ENCODE data around the gene GRIK2. TPM values are rescaled to one million over a fixed set of nuclear protein-coding genes. Genes with fewer than 3 reads are reported as not detected.
A peak's percentile ranks its signal among the peaks of the same experiment; 100 is the strongest.

GRIK2 gene
- total RNA-seq, 1 donor from 2014 or later, result 14.3 TPM

DNA sequence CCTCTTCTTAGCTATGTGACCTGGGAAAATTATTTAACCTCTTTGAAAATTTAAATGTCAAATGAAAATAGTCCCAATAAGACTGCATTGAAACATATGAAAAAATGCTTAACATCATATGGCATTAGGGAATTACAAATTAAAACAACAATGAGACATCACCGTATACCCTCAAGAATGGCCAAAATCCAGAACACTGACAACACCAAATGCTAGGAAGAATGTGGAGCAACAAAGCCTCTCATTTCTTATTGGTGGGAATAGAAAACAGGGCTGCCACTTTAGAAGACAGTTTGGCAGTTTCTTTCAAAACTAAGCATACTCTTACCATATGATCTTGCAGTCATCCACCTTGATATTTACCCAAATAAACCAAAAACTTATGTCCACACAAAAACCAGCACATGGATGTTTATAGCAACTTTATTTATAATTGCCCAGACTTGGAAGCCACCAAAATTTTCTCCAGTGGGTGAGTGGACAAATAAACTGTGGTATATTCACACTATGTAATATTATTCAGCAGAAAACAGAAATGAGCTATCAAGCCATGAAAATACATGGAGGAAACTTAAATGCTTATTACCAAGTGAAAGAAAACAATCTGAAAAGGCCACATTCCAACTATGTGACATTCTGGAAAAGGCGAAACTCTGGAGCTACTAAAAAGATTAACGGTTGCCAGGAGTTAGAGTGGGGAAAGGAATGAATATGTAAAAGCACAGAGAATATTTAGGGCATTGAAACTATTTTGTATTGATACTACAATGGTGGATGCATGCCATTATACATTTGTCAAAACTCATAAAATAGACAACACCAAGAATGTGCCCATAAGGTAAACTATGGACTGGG, 459.9 kb downstream of the GRIK2 start:
- no peak for DNase-seq (ENCODE audit: low read depth)

GRCh38 chr6:101876431-101876830, 482.9 kb downstream of the GRIK2 start:
- no peak for DNase-seq (ENCODE audit: low read depth)

- DNase-seq (ENCODE audit: low read depth), result no peak
Measured at GRCh38 chr6:101878554-101879276, 485.2 kb downstream of the GRIK2 start.

GRCh38 chr6:101879782-101880181, 486.3 kb downstream of the GRIK2 start:
- no peak for DNase-seq (ENCODE audit: low read depth)

GRCh38 chr6:101883505-101883904, 490.0 kb downstream of the GRIK2 start:
- DNase-seq (ENCODE audit: low read depth), result peak; percentile 7

DNA sequence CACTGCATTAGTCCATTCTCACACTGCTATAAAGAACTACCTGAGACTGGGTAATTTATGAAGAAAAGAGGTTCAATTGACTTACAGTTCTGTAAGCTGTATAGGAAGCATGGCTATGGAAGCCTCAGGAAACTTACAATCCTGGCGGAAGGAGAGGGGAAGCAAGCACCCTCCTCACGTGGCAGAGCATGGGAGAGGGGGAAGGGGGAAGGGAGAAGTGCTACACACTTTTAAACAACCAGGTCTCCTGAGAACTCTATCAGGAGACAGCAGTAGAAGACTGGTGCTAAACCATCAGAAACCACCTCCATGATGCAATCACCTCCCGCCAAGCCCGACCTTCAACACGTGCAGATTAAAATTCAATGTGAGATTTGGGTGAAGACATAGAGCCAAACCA, 494.0 kb downstream of the GRIK2 start:
- DNase-seq (ENCODE audit: low read depth), result no peak

- DNase-seq (ENCODE audit: low read depth), result no peak
Measured at GRCh38 chr6:101907356-101908217, 514.1 kb downstream of the GRIK2 start.

DNA sequence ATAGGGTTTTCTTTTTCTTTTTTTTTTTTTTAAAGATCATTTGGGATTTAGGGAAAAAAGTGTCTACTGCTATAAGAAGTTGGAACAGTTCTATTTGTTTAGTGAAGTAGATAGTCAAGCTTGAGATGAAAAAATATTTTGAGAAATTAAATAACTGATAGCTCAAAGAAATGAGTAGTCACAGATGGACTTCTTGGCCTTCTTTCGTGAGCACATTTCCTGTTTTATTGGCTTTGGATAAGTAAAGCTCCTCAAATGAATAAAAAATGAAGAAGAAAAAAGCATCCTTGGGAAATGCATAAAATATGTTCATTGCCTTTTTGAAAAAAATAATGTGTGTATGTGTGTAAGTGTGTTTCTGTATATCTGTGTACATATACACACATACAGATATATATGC, 515.9 kb downstream of the GRIK2 start:
- DNase-seq (ENCODE audit: low read depth), result no peak

DNA sequence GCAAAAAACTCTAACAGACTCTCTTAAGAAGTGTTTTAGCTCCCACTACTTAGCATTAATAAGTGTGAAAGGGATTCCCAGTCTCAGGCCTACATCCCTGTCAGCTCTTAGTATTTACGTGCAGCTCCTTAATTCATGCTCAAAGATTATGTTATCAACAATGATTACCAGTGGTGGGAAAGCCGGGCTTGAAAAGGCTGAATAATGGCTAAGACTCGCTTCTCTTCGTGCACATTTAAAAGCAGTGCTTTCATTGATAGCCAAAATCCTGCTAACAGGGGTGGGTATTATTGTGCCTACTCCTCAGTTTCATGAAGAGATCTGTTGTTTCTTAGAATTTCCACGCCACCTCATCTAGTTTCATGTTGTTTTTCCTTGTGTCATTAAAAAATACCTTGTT, 518.8 kb downstream of the GRIK2 start:
- DNase-seq (ENCODE audit: low read depth), result no peak

DNA sequence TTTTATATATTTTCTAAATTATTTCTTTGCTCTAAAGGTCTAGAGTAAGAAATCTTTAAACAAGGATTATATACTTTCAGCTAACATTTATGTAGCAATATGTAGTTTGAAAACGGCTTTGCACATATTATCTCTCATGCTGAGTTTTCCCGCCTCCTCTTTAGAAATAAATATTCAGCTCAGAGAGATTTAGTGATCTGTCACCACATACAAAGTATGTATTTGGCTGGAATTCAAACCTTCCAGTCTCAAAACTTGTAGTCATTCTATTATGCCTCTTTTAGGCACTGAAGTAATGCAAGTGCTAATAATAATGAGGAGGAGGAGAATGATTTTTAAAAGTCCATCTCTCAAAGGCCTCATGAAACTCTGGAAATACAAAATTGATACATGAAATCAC, 525.0 kb downstream of the GRIK2 start:
- DNase-seq (ENCODE audit: low read depth), result no peak

- no peak for DNase-seq (ENCODE audit: low read depth)
Measured at GRCh38 chr6:101921829-101922450, 528.4 kb downstream of the GRIK2 start.

- DNase-seq (ENCODE audit: low read depth), result no peak
Measured at GRCh38 chr6:101926149-101926925, 532.8 kb downstream of the GRIK2 start.

GRCh38 chr6:101931766-101932165, 538.3 kb downstream of the GRIK2 start:
- no peak for DNase-seq (ENCODE audit: low read depth)

DNA sequence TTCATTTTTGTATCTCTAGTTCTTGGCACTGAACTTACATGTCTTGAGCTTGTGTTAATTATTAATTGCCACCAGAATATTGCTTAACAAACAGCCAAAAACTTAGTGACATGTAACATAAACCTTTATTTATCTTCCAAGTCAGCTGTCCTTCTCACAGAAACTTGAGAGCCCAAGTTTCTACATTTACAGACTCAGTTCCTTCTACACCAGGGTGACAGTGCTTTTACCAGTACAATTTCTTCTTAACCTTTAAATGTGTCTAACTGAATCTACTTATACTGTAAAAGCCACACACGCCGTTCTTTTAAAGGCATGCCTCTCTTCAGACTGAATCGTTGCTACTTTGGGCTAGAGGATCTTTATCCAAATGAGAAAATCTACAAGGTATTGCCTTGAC, 539.2 kb downstream of the GRIK2 start:
- no peak for DNase-seq (ENCODE audit: low read depth)

GRCh38 chr6:101935732-101936131, 542.2 kb downstream of the GRIK2 start:
- no peak for DNase-seq (ENCODE audit: low read depth)

DNA sequence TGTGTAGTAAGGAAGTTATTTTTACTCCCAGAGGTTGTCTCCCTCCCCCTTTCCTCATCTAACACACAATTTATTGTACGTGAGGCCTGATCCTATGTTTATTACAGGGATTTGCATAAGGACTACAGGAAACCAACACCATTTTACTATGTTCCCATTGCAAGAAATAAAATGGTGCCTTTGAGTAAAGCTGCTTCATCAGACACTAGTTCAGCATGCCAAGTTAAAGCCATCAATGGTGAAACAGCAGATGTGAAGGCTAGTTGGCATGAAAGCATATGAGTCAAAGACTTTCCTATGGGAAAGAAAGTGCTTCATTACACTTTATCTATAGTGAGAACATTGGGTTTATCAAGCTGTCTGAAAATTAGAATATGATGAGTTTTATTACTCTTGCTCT, 543.0 kb downstream of the GRIK2 start:
- no peak for DNase-seq (ENCODE audit: low read depth)

GRCh38 chr6:101937108-101937507, 543.6 kb downstream of the GRIK2 start:
- DNase-seq (ENCODE audit: low read depth), result no peak

DNA sequence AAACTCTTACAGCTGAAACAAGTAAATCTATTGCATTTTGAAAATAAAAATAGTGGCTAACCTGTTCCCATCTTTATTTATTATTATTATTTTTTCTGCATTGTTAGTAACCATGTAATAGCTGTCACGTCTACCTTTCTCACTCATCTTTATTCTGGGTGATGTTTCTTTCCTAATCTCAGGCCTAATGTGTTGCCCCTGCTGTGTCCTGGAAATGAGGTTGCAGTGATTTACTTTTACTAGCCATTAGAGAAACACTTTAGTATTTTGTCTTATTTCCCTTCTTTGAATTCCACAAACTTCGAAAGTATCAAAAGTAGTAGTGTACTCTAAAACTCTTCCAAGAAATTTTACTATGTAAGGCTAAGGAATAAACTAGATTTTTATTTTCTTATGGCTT, 546.9 kb downstream of the GRIK2 start:
- no peak for DNase-seq (ENCODE audit: low read depth)

DNA sequence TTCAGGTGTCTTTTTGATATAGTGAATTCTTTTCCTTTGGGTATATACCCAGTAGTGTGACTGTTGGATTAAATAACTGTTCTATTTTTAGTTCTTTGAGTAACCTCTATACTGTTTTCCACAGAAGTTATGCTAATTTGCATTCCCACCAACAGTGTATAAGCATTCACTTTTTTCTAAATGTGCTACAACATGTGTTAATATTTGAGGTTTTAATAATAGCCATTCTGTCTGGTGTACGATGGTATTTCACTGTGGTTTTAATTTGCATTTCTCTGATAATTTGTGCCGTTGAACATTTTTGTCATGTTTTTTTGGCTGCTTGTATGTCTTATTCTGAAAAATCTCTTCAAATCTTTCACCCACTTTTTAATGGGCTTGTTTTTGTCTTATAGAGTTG, 563.5 kb downstream of the GRIK2 start:
- DNase-seq (ENCODE audit: low read depth), result no peak

- no peak for DNase-seq (ENCODE audit: low read depth)
Measured at GRCh38 chr6:101961357-101961756, 567.8 kb downstream of the GRIK2 start.
